NCI-H187 (cell line): ENCODE measurements around the gene RETREG2.

Experiments
- DNase-seq, 2 experiments: peaks; one replicate each; lab custom pipeline; 2025; lab: John Stamatoyannopoulos, UW

The RETREG2 gene, protein sequence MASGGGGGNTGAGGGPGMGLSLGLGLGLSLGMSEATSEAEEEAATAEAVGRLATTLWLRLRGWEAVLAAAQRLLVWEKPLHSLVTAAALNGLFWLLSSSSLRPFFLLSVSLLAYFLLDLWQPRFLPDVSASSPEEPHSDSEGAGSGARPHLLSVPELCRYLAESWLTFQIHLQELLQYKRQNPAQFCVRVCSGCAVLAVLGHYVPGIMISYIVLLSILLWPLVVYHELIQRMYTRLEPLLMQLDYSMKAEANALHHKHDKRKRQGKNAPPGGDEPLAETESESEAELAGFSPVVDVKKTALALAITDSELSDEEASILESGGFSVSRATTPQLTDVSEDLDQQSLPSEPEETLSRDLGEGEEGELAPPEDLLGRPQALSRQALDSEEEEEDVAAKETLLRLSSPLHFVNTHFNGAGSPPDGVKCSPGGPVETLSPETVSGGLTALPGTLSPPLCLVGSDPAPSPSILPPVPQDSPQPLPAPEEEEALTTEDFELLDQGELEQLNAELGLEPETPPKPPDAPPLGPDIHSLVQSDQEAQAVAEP

DNA sequence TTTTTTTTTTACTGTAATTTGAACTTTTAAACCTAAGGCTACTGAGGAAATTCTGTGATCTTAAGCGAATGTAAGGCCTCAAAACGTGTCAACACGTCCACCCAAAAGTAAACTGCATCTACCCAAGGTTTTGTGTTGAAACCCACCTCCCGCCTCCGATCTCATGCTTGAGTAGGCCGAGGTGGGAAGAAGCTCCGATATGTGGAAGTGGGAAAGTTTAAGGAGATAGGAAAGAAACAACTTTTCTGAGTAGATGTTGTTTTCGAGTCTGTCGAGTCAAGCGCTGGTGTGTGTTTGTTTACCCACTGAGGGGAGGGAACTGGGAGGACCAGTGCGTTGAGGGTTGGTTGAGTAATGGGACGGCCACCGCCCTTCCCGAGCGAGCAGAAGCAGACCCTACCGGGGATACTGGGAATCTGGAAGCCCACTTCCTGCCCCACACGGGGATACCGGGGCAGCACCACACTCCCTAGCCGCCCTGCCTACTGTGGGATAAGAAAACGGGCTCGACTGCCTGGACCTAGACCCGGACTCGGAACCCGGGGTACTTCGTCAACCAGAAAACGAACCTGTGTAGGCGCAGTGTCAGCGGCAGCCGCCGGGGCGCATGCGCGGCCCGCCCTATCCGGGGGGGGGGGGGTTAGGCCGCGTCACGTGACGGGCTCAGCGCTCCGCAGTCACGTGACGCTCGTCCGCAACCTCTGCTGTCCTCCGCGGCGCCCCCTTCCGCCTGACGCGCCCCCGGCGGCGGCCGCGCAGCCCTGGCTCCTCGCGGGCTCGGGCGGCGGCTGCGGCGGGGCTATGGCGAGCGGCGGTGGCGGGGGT is at the start of gene RETREG2:
Gene RETREG2, plus strand, starts transcription at position 724 of the 825 bp plus-strand sequence. Its CDS starts 78 bp downstream, at position 802.
- DNase-seq: peak; percentile 10 to 65

DNA sequence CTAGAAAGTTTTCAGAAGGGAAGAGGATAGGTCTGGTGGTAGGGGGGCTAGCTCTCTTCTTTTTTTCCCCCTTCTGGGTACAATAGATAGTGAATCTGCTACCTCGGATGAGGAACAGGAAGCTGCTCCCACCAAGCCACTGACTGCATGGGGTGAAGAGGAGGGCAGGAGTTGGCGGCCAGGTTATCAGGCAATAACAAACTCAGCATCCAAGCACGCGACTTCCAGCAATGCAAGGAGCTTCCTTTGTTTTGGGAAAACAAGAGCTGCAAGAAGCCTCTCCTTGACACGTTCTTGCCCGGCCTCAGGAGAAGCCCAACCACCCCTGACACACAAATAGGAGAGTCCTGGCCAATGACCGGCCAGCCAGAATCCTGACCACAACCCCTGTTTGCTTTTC is 49.7 kb upstream of the RETREG2 start:
- no peak for DNase-seq

DNA sequence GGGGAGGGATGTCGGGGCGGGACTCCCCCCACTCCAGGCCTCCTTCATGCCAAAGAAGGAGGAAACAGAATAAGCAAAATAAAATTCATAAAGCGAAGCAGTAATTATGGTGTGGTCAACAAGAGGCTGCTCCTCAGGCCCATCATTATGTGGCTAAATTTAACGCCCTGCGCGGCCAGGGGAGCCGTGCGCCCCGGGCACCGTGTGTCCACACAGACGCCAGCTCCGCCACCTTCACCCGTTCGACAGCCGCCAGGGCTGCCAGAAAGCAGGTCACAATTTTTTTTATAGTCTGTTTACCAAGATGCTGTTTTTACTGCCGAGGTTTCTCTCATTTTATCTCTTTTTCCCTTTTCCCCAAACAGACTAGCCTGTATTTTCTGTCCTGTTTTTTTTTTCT is 48.5 kb upstream of the RETREG2 start:
- DNase-seq: no peak

DNA sequence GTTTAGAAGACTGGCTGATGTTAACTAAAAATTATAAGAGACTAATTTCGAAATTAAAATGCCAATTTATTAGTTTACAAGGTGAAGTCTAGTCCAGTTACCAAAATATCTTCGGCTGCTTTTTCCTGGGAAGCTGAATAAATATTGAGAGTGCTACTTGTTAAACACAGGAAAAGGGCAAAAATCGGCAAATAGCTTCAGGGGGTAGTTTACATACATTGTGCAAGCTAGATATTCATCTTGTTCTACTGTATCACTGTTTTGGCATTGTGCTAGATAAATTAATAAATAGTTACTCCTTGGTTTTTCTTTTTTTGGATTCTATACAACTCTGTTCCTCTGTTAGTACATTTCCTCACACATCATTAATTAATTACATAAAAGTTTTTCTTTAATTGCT is 46.7 kb upstream of the RETREG2 start:
- DNase-seq: no peak

DNA sequence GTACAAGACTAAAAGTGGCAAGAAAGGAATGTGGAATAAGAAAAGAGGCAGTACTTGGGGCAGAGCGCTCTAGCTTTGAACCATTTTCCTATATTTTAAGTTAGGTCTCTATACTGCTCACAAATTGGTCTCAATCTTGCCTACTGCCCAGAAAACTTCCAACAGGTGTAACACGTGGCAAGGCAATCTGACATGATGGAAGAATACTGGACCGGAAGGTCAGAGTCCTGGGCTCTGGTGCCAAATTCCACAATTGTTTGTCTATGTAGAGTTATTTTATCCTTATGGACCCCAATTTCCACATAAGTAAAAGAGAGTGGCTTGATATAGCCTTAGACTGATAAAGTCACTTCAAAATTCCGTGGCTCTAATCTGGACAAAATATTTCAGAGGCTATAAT is 46.3 kb upstream of the RETREG2 start:
- no peak for DNase-seq

DNA sequence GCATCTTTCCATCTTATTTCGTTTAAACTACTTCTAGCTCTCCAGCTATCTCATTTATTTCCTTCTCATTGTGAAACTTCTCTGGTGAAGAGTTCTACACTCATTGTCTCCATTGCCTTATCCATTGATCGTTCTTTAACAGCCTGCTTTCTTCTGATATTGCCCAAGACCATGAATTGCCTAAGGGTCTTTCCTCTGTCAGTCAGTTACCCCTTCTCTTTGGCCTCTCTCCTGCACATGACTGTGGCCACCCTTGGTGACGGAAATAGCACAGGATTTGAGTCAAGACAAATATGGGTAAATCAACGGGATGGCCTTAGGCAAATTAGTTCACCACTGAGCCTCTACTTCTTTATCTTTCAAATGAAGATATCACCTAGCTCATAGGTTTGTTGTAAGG is 44.1 kb upstream of the RETREG2 start:
- no peak for DNase-seq

DNA sequence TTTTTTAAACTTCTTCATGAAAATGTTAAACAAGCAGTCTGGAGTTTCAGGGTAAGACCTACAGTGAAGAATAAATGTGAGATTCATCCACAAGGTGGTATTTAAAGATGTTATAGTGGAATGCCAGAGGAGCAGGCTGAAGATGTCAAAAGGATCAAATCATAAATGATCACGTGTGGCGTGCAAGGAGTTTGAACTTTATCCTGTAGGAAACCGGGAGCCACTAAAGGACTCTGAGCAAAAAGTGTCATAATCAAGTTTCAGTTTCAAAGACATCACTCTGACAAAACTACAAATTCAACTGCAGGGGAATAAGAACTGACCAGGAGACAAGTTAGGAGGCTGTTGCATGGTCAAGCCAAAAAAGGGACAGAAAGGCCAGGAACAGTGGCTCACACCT is 37.4 kb upstream of the RETREG2 start:
- no peak for DNase-seq

DNA sequence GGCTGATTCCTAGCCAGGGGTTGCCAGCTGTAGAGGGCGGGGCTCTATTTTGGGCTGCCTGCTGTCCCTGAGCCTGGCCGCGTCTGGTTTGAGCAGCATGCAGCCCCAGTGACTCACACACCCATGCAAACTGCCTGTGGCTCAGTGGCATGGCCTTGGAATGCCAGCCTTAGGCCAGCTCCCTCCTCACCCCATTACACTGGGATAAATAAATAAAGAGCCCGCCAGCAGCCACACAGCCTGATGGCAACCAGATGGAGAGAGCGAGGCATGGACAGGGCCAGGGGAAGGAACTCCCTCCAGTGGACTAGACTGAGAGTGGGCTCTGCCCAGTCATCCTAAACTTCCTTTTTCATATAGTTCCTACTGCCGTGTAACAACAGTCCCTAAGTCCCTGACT is 35.7 kb upstream of the RETREG2 start:
- no peak for DNase-seq

DNA sequence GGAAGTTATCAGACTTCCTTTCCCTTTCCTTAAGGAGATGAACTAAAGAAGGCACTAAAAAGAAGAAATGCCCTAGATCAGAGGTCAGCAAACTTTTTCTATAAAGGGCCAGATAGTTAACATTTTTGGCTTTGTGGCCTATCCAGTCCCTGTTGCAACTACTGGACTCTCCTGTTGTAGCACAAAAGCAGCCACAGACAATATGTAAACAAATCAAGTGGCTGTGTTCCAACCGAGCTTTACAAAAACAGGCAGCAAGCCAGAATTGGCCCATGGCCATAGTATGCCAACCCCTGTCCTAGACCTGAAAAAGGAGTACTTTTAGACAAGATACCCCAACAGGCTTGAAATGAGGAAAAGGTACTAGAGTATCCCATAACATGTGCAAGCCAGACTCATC is 28.4 kb upstream of the RETREG2 start:
- DNase-seq: no peak

DNA sequence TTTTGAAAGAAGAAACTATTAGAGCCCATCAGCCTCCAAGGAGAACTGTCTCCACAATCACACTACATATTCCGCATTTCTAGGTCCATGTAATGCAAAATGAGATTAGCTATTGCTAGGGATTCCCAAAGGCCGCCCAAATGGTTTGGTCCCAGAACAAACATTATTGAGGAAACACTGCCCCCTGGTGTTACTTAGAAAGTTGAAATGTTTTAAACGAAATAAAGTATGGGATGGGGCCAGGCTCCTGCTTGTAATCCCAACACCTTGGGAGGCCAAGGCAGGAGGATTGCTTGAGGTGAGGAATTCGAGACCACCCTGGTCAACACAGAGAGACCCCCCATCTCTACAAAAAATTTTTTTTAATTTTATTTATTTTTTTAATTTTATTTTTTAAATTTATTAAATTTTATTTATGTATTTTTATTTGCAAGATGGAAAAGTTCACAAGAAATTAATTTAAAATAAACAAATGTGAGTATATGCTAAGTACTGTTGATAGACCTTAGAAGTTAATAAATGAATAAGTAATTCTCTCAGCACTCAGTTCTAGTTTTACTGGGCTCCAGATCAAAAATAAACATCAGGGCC is 22.9 kb upstream of the RETREG2 start:
- peak; percentile 3 to 23 for DNase-seq

DNA sequence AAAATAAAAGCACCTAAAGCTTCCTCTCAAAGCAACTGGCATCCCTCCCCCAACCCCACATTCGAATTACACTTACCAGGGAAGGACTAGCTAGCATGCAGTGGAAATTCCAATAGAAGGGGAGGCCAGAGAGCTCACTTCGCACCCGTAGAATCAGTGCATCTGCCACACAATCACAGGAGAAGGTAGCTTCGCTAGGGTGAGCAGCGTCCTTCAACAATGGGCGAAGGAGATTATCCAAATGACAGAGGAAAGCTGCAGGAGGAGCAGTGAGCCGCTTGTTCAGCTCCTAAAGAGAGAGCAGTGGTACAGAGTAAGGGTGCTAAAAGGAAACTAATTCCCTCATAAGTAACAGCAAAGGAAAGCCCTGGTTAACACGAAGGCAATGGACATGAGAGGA is 20.7 kb upstream of the RETREG2 start:
- no peak for DNase-seq

DNA sequence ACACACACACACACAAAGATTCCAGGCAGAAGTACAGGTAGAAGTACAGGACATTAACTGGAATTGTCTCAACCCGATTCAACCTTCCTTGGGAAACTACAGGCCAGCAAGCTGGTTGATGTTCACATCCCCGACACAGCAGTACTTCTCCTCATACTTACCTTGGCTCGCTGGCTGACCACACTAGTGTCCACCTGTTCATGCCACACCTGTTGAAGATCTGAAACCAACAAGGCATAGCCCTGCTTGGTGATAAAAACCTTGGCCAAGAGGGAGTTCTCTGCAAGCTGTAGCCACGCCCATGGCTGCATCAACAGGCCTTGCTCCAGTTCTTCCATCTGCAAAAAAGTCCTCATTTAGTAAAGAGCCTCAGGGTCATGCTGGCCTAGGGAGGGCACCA is 20.1 kb upstream of the RETREG2 start:
- no peak for DNase-seq

DNA sequence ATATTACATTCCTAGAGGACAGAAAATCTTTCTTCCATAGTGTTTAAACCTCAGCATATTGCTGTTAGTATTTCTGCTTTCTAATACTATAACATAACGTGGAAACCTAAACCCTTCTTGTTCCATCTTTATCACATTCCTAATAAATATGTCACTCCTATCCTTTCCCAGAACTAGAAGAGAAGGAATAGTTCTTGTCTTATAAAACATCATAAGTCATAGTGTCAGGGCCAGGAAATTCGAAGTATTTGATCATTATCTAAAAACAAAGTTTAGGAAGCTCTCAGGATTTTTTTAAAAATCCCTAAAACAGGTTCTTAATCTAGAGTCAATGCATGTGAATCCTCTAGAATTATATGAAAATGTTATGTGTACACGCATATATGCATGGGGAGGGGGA is 19.5 kb upstream of the RETREG2 start:
- DNase-seq: no peak

DNA sequence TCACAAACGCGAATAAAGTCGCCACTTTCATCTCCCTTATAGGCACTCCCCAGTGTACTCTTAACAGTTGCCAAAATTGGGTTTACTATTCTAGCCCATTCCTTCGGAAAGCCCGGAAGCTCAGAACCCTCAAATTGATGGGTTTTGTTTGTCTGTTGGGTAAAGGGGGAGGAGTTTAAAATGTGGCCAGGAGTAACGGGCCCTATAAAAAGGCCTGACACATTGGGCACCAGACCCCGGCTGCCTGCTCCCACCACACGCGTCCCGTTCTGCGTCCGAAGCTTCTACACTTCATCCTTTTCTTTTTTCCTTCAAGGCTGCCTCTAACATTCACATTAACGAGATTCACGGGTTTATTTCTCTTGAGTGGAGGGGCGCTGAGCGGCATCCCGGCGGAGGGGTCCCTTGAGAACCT is 18.3 kb upstream of the RETREG2 start:
- DNase-seq: no peak

DNA sequence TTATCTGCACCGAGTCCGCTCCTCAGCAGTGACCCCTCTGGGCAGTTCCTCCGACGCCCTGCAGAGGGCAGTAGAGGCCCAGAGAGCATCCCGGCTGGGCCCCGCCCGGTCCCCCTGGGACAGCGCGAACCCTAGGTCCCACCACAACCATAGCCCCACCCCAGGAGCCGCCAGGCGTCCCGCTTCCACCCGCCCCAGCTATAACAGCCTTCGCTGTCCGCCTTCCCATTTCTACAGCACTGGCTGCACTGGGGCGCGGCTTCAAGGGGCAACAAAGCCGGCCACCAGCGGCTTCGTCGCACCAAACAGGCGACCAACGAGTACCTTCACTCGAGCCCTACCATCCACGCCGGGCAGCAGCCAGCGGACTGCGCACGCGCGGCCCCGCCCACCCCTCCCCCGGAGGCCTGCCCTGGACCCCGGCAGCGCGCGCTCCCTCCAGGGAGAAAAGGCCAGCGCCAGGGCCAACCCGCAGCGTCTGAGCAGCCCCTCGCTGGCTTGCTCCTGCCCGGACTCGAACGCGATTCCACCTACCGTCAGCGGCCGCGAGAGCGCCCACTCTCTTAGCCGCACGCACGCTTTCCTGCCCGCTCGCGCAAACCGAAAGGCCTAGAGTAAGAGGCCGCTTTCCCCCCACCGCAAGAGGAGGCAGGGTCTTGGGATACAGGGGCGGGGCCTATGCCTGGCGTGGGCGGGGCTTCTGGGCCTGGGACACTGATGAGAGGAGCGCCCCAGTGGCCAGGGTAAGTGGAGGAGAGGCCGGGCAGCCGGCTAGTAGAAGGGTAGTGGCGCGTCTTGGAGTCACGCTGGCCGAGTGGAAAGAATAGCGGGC is 17.7 kb upstream of the RETREG2 start, which contains the start of gene NHEJ1:
Gene NHEJ1, minus strand, starts transcription at position 630 of the 832 bp plus-strand sequence. CDS start 2,453 bp downstream, outside the sequence.
- DNase-seq: peak; percentile 65 to 78

DNA sequence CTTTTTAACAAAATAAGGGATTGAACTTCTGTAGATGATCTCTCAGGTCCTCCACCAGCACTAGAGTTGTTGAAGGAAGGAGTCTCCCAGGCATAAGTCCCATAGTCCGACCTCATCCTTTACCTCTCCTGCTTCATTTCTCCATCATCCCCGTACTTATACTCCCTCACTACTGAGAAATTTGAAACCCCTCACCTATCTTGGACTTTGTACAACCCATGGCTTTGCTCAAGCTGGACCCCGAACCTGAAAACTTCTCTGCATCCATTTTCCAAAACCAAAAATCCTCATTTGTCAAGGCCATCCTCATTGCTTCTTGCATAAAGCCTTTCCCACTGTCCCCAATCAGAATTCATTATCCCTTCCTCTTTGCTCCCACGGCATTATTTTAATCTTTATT is 17.0 kb upstream of the RETREG2 start:
- no peak for DNase-seq

DNA sequence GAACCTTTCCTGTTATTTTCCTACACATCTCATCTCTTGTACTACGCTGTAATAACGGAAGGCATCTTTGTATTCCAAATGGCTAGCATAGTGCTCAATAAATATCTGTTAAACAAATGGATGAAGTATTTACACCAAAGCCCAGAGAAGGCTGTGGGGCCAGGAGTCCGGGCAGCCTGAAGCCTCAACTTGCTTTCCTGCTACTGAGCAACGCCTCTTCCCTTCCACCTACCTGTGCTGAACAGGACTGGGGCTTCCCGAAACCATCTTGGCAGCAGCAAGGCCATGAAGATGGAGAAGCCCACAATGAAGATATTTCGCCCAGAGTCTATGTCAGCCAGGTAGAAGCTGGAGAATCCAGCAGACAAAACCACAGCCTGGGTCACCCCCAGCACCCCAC is 14.9 kb upstream of the RETREG2 start:
- DNase-seq: no peak

DNA sequence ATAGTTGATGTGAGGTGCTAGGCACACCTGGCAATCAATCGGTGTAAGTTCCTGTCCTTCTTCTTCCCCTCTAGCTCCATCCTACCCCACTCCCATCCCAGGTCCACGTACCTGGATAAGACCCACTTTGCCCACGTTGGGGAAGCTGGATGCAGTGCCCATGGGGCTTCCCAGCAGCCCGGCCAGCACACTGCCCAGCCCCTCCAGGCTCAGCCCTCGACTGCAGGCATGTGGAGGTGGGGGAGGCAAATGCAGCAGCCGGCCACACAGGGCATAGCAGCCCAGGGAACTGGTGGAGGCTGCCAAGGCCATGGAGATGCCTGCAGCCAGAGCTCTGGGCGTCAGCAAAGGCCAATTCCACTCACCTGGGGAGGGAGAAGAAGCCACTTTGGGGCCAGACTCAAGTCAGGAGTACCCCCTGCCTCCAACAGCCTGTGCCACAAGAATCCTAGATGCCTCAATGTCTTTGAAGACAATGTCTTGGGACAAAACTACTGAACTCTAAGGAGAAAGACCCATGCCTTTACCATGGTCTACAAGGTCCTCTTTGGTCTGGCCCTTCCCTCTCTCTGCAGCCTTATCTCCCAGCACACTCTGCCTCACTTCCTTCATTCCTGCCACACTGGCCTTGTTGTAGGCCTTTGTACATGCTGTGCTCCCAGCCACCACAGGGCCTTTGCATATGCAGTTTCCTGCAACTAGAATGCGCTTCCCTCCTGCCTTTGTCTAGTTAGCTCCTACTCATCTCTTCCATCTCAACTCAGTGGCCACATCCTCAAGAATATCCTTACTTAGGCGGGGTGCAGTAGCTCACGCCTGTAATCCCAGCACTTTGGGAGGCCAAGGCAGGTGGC is 12.8 kb upstream of the RETREG2 start:
- DNase-seq: no peak

DNA sequence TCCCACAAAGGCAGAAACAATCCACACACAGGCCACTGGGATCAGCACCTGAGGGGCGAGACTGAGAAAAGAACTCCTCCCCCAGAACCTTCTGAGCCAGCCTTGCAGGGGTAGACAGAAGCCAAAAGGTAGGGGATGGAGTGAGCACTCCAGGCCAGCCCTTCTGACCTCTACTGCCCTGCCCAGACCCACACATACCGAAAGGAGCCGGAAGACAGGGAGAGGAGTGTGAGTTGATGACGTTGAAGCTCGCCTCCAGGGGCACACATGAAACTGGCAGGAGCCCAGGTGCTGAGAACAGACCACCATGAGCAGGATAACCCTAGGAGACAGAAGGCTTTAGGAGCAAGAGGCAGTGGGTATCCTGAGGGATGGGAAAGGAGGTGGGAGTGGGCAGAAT is 10.1 kb upstream of the RETREG2 start:
- DNase-seq: no peak

DNA sequence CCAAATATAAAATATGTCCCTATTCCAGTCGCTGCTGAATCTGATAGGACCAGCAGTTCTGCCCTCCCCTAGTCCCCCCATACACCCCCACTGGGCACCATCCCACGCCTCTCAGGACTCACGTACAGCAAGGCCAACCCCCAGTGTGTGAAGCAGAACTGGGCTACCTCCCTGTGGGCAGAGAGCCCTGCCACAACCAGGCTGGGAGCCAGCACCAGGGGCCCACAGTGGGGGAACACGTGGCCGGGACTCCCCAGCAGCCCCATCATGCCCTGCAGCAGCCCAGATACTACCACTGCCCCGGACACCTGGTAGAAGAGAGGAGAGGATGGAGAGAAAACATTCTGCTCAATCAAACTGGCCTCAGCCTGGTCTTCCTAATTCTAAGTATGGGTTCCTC is 9.5 kb upstream of the RETREG2 start:
- no peak for DNase-seq

DNA sequence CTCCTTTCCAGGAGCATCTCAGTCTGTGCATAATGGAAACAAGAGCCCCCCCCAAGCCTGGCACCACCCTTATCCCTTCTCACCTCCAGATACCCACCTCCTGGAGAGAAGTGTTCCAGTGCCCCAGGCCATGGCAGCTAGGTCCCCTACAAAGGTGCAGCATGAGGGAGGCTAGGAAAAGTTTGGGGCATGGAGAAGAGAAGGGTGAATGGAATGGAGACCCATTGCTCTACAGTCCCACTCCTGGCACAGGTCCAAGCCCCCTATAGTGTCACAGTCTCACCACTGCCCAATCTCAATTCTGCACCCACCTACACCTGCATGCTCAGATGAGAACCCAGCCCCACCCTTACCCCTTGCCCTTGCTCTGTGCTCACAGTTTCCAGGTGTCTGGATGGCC is 9.1 kb upstream of the RETREG2 start:
- DNase-seq: no peak
